Gastroesophageal sphincter (tissue), 4 donors: ENCODE measurements around the gene SHISAL1. TPM values are rescaled to one million over a fixed set of nuclear protein-coding genes. Genes with fewer than 3 reads are reported as not detected.

Experiments used
- ATAC-seq: fragments of 150-250 bp; one replicate; pipeline ENCODE4 v1.9.1; 2016; ENCODE audit warnings: mild to moderate bottlenecking, moderate library complexity
- H3K27ac ChIP-seq, 4 donors: fragments of 200-600 bp; sonication (generic) in 3 of 4; 1 replicate in 3 of 4; 2 replicates in 1 of 4; pipeline ENCODE4 v1.5.1; 2016 to 2019
- H3K27me3 ChIP-seq: fragments of 200-600 bp; sonication (generic); one replicate; pipeline ENCODE4 v1.5.1; 2019
- H3K36me3 ChIP-seq, 2 donors: fragments of 200-600 bp; sonication (generic); one replicate each; pipeline ENCODE4 v1.5.1; 2019; ENCODE audit warnings: control low read depth in 1 of 2
- H3K4me1 ChIP-seq, 3 donors: fragments of 200-600 bp; sonication (generic); 1 replicate in 2 of 3; 2 replicates in 1 of 3; pipeline ENCODE4 v1.5.1; 2016 to 2019; ENCODE audit warnings: control low read depth in 2 of 3
- H3K4me3 ChIP-seq, 2 donors: fragments of 200-600 bp; sonication (generic); one replicate each; pipeline ENCODE4 v1.5.1; 2019; ENCODE audit warnings: mild to moderate bottlenecking in 1 of 2, moderate library complexity in 1 of 2
- H3K9me3 ChIP-seq, 3 donors: fragments of 200-600 bp; sonication (generic); one replicate each; pipeline ENCODE4 v1.5.1; 2017 to 2019; ENCODE audit warnings: control low read depth in 2 of 3
- CTCF ChIP-seq, 4 experiments: fragments of 200-600 bp in 2 of 4; fragments of 450-650 bp in 2 of 4; sonication (generic) in 1 of 4; IDR thresholded peaks; one replicate each; pipeline ENCODE4 v1.5.1; 2017 to 2019; ENCODE audit warnings: antibody characterized with exemption in 4 of 4, mild to moderate bottlenecking in 2 of 4, moderate library complexity in 2 of 4
- EP300 ChIP-seq: sonication (generic); formaldehyde crosslinking; IDR thresholded peaks from one replicate; pipeline ENCODE4 v1.6.1; 2017; ENCODE audit warnings: antibody characterized with exemption, mild to moderate bottlenecking
- POLR2A ChIP-seq, 2 donors: fragments of 450-650 bp; IDR thresholded peaks; one replicate each; pipeline ENCODE4 v1.6.1; 2017; ENCODE audit warnings: antibody characterized with exemption in 2 of 2, mild to moderate bottlenecking in 2 of 2, moderate library complexity in 1 of 2
- POLR2AphosphoS5 ChIP-seq: sonication (generic); formaldehyde crosslinking; IDR thresholded peaks from one replicate; pipeline ENCODE4 v1.6.1; 2017; ENCODE audit warnings: antibody characterized with exemption
- WGBS, 2 donors: methylation state at CpG; one replicate each; pipeline ENCODE4 v1.1.5; 2018; ENCODE audit warnings: low coverage in 1 of 2; 5-methylcytosine and 5-hydroxymethylcytosine counted together
- total RNA-seq, 4 donors: library from RNA; depleted of rRNA; stranded (reverse); fragments of >200 nt; gene quantifications; one replicate each; pipeline ENCODE4 v1.1.0, GENCODE V29; 2016

SHISAL1 gene
- total RNA-seq, 4 donors from 2014 or later = 4.5 to 23.1 (median 6.2) TPM

- Histone ChIP-seq H3K36me3 (no peaks in the 10 kb centered on the region), H3K27ac (no peak overlapping the region), H3K4me1 (peaks cover 0 to 14% (median 0%) of the 10 kb centered on the region in 3 donors), H3K9me3 (no peaks in the 10 kb centered on the region), H3K27me3 (peaks cover 71% of the 10 kb centered on the region), H3K4me3 (no peak overlapping the region)
- no peak for ATAC-seq
- 70% methylated on average over 2 of the region's 10 CpGs; no CpG with 5 or more reads in 1 of the 2 donors for whole genome bisulfite sequencing, 2 donors
- TF ChIP-seq POLR2A (IDR thresholded peaks at IDR 0.05) (no peak), EP300 (no peak), POLR2AphosphoS5 (no peak), CTCF (IDR thresholded peaks at IDR 0.05) (no peak)
Measured at GRCh38 chr22:44196731-44197131, 116.0 kb downstream of the SHISAL1 start.

- H3K27ac ChIP-seq = no peak overlapping the region
- TF ChIP-seq CTCF (IDR thresholded peaks at IDR 0.05) (no peak), EP300 (no peak), POLR2AphosphoS5 (no peak), POLR2A (IDR thresholded peaks at IDR 0.05) (no peak)
- ATAC-seq = no peak
- H3K27me3 ChIP-seq = peaks cover 67% of the 10 kb centered on the region
- peaks cover 0 to 14% (median 0%) of the 10 kb centered on the region in 3 donors for H3K4me1 ChIP-seq
- WGBS, 2 donors = 32% methylated on average over 4 of the region's 9 CpGs; no CpG with 5 or more reads in 1 of the 2 donors
- no peaks in the 10 kb centered on the region for H3K36me3 ChIP-seq
- H3K9me3 ChIP-seq = no peaks in the 10 kb centered on the region
- no peak overlapping the region for H3K4me3 ChIP-seq
Measured at GRCh38 chr22:44196241-44196640, 116.5 kb downstream of the SHISAL1 start.

GRCh38 chr22:44195189-44195871 lies 117.4 kb downstream of the SHISAL1 start:
- Histone ChIP-seq H3K36me3 (no peaks in the 10 kb centered on the region), H3K4me3 (no peak overlapping the region), H3K27me3 (peaks cover 57% of the 10 kb centered on the region), H3K4me1 (peaks cover 0 to 14% (median 0%) of the 10 kb centered on the region in 3 donors), H3K9me3 (no peaks in the 10 kb centered on the region), H3K27ac (no peak overlapping the region)
- no peak for ATAC-seq
- WGBS, 2 donors = 0 to 40% methylated on average over 1 of the region's 5 CpGs
- TF ChIP-seq CTCF (IDR thresholded peaks at IDR 0.05) (no peak), POLR2AphosphoS5 (no peak), EP300 (no peak), POLR2A (IDR thresholded peaks at IDR 0.05) (no peak)

- TF ChIP-seq POLR2AphosphoS5 (no peak), EP300 (no peak), CTCF (IDR thresholded peaks at IDR 0.05) (no peak), POLR2A (IDR thresholded peaks at IDR 0.05) (no peak)
- no peaks in the 10 kb centered on the region for H3K36me3 ChIP-seq
- 86 to 100% methylated on average over 2 of the region's 2 CpGs for WGBS, 2 donors
- no peak overlapping the region for H3K4me3 ChIP-seq
- no peak overlapping the region for H3K27ac ChIP-seq
- ATAC-seq = no peak
- peaks cover 0 to 14% (median 0%) of the 10 kb centered on the region in 3 donors for H3K4me1 ChIP-seq
- peaks cover 51% of the 10 kb centered on the region for H3K27me3 ChIP-seq
- H3K9me3 ChIP-seq = no peaks in the 10 kb centered on the region
Measured at GRCh38 chr22:44194569-44194968, 118.2 kb downstream of the SHISAL1 start.

Other genes with a start within 250 kb of the SHISAL1 start
- gene PARVG, start 132.0 kb downstream of the SHISAL1 start, total RNA-seq = 10 to 100 TPM in 2 of 4 donors, 1 to 10 TPM in 2; 7.0 to 18.2 (median 11.3) TPM
- gene RTL6, start 185.3 kb upstream of the SHISAL1 start, total RNA-seq = 10 to 100 TPM; 28.0 to 44.3 (median 32.1) TPM